GM13976 (cell line): ENCODE data around the gene MYPN.

Experiments
- DNase-seq: peaks from one replicate; pipeline ENCODE4 v3.0.0; 2012; ENCODE audit warnings: low spot score
- CTCF ChIP-seq: IDR thresholded peaks from 2 replicates; pipeline ENCODE4 v1.5.1; 2012; ENCODE audit warnings: borderline replicate concordance, mild to moderate bottlenecking; ENCODE audit not compliant: insufficient read depth; ENCODE audit errors: extremely low read depth, missing control alignments, control extremely low read depth
- in situ Hi-C: fragments of 300-500 bp; cut with MboI; formaldehyde crosslinking; loops from one replicate; pipeline ENCODE4 v1.12.0; 2022; ENCODE audit warnings: low sequenced_read_pairs, mixed read lengths, inconsistent platforms; ENCODE audit not compliant: unreplicated experiment

MYPN gene

GRCh38 chr10:68163735-68164134 is 54.4 kb downstream of the MYPN start:
- in situ Hi-C loops = loop anchor here (5.0 kb wide), 1 partner anchor 311 kb away; no protein-coding TSS in a partner anchor
- TF ChIP-seq CTCF = no peak
- DNase-seq = no peak

GRCh38 chr10:68165643-68166042 is 56.4 kb downstream of the MYPN start:
- in situ Hi-C loops = no loop called here
- no peak for TF ChIP-seq CTCF
- no peak for DNase-seq

GRCh38 chr10:68166871-68167585 is 57.7 kb downstream of the MYPN start:
- DNase-seq = no peak
- in situ Hi-C loops = no loop called here

GRCh38 chr10:68167586-68168189 is 58.4 kb downstream of the MYPN start:
- TF ChIP-seq CTCF = no peak
- in situ Hi-C loops = no loop called here
- no peak for DNase-seq

More at GRCh38 chr10:68166871-68167585, 57.7 kb downstream of the MYPN start:
- TF ChIP-seq CTCF = no peak

- in situ Hi-C loops = no loop called here
- no peak for DNase-seq
- TF ChIP-seq CTCF = no peak
These were observed 62.3 kb downstream of the MYPN start for GRCh38 chr10:68171539-68172080.

GRCh38 chr10:68172324-68172723 is 63.0 kb downstream of the MYPN start:
- DNase-seq = no peak
- no peak for TF ChIP-seq CTCF
- in situ Hi-C loops = no loop called here

- TF ChIP-seq CTCF = no peak
- no peak for DNase-seq
- in situ Hi-C loops = no loop called here
These were observed 66.7 kb downstream of the MYPN start for GRCh38 chr10:68175949-68176348.
